GM21529 (cell line): Measurements from ENCODE around the gene CSPG4.
"Not testable (repeated sequence)": the region's sequence is repeated elsewhere in the genome, so short reads cannot be mapped to it uniquely, and the experiment has no call there.

Experiments
- ATAC-seq: cut with Tn5 transposase; IDR thresholded peaks from one replicate; pipeline ENCODE4 v1.9.1; 2021; ENCODE audit not compliant: unreplicated experiment

The CSPG4 gene

GRCh38 chr15:75725006-75725718 lies 12.5 kb upstream of the CSPG4 start:
- ATAC-seq, result no peak

- no peak for ATAC-seq
These were observed 11.4 kb upstream of the CSPG4 start for GRCh38 chr15:75723847-75724660.

- no peak for ATAC-seq
These were observed 10.7 kb upstream of the CSPG4 start for GRCh38 chr15:75723171-75723846.

DNA sequence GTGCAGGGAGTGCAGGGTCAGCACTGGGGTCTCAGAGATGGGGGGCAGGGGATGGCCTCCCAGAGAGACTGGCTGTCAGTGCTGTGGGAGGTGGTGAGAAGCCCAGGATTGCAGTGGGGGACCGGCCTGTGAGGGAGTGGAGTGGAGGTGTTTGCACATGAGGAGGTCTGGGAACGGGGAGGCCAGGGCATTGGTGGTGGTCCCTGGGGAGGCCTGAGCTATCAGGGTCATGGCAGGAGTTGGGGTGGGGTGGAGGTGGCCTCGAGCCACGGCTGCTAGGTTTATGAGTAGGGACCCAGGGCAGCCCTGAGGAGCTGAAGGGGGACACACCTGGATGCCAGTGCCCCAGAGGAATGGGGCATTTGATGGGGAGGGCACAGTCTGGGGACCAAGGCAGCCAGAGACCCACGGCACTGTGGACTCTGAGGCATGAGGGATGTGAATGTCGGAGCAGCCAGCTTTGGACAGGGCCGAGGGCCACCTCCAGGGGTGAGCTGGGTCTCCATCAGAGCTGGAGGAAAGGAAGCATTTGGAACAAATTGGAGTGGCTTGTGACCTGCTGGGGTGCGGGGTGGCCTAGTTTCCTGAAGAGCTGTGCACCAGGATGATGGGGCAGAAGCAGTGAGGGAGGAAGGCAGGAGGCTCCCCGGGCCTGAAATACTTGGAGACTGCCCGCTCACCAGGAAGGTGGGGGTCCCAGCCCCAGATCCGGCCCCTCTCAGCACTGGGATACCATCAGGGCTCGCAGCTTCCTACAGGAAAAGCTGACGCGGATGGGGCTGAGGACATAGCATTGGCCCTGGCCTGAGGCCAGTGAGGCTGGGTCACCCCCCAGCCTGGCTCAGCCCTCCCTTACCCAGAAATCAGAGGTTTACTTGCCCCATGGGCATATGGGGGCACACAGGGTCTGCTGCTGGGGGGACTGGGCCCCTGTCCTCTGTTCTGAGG lies 9.5 kb upstream of the CSPG4 start:
- ATAC-seq, result no peak

DNA sequence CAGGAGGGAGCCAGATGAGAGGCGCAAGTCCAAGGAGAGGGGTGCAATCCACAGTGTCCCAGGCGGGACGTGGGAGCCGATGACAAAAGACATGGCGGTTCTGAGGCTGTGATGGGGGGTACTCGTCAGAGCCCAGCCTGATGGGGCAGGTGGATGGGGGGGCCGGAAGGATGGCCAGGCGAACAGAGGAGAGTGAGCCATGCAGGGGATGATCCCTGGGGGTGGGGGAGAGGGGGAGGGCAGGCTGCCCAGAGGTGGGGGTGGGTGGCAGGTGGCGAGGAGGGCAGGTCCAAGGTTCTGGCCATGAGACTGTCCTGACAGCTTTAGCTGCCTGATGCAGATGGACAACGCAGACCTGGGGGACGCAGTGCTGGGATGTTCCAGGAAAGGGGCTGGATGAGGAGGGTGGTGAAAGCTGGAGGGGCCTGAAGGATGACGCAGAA lies 8.9 kb upstream of the CSPG4 start:
- ATAC-seq, result no peak

DNA sequence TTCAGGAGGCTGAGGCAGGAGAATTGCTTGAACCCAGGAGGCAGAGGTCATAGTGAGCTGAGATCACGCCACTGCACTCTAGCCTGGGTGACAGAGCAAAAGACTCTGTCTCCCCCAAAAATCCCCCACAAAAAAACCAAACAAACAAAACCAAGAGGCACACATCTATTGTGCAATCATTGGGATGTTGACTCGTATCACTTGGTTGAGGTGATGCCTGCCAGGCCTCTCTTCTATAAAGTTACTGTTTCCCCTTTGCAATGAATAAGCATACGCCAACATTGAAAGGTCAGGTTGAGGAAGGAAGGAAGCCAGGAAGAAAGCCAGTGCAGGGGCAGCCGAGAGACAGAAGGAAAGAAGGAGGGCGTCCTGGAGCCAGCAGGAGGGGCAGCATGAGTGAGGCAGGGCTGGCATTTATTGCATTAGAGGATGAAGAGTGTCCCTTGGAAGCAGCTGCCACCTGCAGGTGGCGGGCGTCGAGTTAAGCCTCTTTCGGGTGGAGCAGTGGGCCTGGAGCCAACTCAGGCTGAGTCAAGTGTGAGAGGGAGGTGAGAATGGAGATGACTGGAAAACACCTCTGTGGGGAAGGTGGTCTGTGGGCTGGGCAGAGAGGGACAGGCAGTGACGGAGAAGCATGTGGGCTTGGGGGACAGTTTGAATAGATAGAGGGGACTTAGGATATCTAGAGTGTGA lies 8.3 kb upstream of the CSPG4 start:
- no peak for ATAC-seq

DNA sequence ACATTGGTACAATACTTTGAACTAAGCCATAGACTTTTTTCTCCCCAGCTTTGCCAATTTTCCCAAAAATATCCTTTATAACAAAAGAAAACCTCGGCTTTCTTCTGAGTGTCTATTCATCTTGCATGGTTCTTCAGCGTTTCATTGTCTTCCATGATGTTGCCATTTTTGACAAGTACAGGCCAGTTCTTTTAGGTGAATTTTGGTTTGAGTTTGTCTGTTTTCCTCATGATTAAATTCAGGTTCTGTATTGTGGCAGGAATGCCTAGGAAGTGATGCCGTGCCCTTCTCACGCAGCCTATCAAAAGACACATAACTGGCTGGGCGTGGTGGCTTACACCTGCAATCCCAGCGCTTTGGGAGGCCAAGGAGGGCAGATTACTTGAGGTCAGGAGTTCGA lies 7.6 kb upstream of the CSPG4 start:
- ATAC-seq, result no peak

DNA sequence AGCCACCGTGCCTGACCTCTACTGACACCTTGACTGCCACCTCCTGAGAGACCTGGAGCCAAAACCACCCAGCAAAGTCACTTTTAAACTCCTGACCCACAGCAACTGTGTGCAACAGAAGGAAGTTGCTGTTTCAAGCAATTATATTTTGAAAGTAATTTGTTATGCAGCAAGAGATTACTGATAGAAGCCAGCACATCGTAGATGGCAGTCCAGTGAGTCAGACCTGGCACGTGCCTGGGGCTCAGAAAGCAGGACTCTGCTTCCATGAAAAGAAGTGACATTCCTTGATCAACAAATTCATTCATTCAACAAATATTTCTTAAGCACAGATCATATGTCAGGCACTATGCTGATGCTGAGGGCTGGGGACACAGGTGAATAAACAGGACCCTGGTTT lies 5.7 kb upstream of the CSPG4 start:
- ATAC-seq, result no peak

DNA sequence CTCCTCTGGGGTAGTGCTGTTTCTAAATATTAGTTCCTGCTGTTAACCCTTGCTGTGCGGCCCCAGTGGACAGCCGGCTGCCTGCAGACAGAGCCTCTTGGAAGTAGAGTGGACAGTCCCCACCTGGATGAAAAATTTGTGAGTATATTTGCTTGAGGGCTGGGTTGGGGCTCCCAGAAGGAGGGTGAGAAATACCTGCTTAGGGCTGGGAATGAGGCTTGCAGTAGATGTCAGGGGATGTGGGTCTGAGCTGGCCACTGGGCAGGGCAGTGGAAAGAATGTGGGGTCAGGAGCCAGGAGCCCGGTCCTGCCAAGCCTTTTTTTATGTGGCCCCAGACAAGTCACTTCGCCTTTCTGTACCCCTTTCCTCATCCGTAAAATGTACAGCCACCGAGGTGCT lies 4.4 kb upstream of the CSPG4 start:
- ATAC-seq, result not testable (repeated sequence)

DNA sequence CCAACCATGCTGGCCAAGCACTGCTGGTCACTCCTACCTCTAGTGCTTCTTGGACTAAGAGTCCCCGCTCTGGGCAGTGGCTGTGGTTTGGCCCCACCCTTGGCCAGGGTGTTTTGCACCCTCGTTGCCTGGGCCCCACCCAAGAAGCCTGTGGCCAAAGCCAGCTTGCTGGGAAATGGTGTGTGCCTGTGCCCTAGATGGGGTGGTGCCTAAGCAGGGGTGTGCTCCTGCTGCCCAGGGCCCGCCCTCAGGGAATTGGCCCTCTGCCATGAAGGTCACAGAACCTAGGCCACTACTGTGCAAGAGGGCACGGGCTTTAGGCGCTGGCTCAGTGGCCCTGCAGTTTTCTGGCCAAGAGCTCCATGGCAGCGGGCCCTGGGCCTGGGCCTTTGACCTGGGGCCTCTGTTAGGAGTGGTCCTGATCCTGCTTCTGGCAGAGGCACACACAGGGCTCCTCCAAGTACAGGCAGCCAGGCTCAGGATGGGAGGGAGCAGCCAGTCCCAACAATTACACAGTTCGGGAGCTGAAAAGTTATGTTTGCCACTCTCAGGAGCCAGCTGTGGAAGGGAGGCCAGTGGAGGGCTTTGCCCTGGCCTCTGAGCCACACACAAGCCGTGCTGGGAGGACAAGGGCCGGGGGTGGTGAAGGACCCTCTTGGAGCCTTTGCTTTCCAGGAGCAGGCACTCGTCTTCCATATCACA lies 3.8 kb upstream of the CSPG4 start:
- ATAC-seq, result not testable (repeated sequence)

- ATAC-seq, result not testable (repeated sequence)
These were observed 2.7 kb upstream of the CSPG4 start for GRCh38 chr15:75715312-75715832.

DNA sequence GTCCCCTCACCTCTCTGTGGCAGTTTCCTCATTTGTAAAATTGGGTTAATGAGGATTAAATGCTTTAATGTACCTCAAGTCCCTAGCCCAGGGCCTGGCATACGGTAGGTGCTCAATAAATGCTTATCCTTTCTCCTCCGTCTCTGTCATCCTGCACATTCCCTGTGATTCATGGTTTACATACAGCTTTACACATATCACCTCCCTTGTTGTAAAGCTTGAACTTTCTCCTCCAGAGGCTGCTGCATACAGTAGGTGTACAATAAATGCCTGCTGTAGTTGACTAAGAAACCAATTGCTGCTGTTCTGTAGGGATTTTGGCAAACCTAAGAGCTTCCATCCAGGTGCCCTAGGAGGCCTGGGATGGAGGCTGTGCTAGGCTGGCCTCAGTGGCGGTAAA lies 1.5 kb upstream of the CSPG4 start:
- ATAC-seq, result no peak

GRCh38 chr15:75713338-75713895 lies 769 bp upstream of the CSPG4 start:
- no peak for ATAC-seq

DNA sequence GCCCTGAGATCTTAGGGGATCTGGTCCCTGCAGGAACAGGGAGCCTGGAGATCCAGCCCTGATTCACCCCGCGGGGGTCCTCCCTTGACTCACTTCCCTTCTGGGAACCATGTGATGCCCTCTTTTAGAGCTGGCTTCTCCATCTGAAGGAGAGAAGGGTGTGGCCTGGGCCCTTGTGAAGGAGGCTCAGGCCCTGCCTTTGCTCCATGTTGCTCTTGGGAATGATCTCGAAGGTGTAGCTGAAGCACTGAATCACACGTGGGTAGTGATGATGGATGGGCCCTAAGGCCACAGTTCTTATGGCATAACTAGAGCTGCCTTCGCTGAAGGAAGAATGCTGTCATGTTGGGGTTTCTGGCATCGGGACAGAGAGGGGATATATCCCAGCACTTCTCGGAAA lies 1.2 kb downstream of the CSPG4 start:
- not testable (repeated sequence) for ATAC-seq

DNA sequence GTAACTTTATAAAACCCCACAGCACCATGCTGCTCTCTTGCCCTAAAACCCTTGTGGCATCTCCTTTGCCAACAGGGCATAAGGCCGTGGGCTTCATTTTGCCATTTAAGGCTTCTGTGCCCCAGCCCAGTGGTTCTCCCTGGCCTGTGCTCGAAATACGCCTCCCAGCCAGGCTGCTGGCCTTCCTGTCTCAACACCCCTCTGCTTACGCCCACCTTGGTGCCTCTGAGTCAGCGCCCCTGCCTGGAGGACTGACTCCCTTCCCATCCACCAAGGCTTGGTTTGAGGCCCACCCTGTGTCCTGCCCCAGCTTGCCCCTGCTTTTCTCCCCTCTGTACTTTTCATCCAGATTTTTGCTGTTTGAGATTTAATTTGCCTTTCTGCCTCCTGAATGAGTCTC lies 1.8 kb downstream of the CSPG4 start:
- not testable (repeated sequence) for ATAC-seq

- not testable (repeated sequence) for ATAC-seq
These were observed 3.2 kb downstream of the CSPG4 start for GRCh38 chr15:75709458-75709857.

- no peak for ATAC-seq
These were observed 6.0 kb downstream of the CSPG4 start for GRCh38 chr15:75706682-75706954.

GRCh38 chr15:75705854-75706681 lies 6.6 kb downstream of the CSPG4 start:
- ATAC-seq, result no peak
